ENCODE measurements around the gene PDLIM5. TPM values are rescaled to one million over a fixed set of nuclear protein-coding genes. Genes with fewer than 3 reads are reported as not detected.

Gene PDLIM5
- total RNA-seq, 6 experiments from 2014 or later, result 152 to 240 (median 171) TPM

- DNase-seq, result no peak
Measured at GRCh38 chr4:94634271-94634670, 182.5 kb downstream of the PDLIM5 start.

GRCh38 chr4:94635177-94635576, 183.4 kb downstream of the PDLIM5 start:
- TF ChIP-seq CTCF (IDR thresholded peaks at IDR 0.05), result no peak
- Mint-ChIP-seq H3K4me1 (ENCODE audit: low read depth) (peaks cover 52% of the 10 kb centered on the region), H3K27me3 (ENCODE audit: insufficient read depth) (no peaks in the 10 kb centered on the region; the same call in 1 of the 2 replicates), H3K4me3 (peak overlapping the region; percentile 32), H3K9me3 (no peaks in the 10 kb centered on the region), H3K27ac (peak overlapping the region; percentile 32), H3K36me3 (ENCODE audit: low read depth) (peaks cover 47% of the 10 kb centered on the region)
- DNase-seq, result peak; percentile 53

More at GRCh38 chr4:94634271-94634670, 182.5 kb downstream of the PDLIM5 start:
- H3K4me1 Mint-ChIP-seq (ENCODE audit: low read depth), result peaks cover 48% of the 10 kb centered on the region
- no peaks in the 10 kb centered on the region for H3K9me3 Mint-ChIP-seq
- H3K36me3 Mint-ChIP-seq (ENCODE audit: low read depth), result peaks cover 50% of the 10 kb centered on the region
- no peak for TF ChIP-seq CTCF (IDR thresholded peaks at IDR 0.05)
- H3K4me3 Mint-ChIP-seq, result peak overlapping the region; percentile 24; the same call in 1 of the 2 replicates
- H3K27me3 Mint-ChIP-seq (ENCODE audit: insufficient read depth), result no peaks in the 10 kb centered on the region; the same call in 1 of the 2 replicates
- H3K27ac Mint-ChIP-seq, result peak overlapping the region; percentile 42

GRCh38 chr4:94636004-94636403, 184.3 kb downstream of the PDLIM5 start:
- peak; percentile 15 for DNase-seq

GRCh38 chr4:94639298-94639697, 187.6 kb downstream of the PDLIM5 start:
- DNase-seq, result no peak
- Mint-ChIP-seq H3K9me3 (no peaks in the 10 kb centered on the region), H3K4me3 (no peak overlapping the region), H3K36me3 (ENCODE audit: low read depth) (peaks cover 44% of the 10 kb centered on the region), H3K4me1 (ENCODE audit: low read depth) (peaks cover 66% of the 10 kb centered on the region), H3K27ac (no peak overlapping the region; the same call in 1 of the 2 replicates), H3K27me3 (ENCODE audit: insufficient read depth) (no peaks in the 10 kb centered on the region)
- TF ChIP-seq CTCF (IDR thresholded peaks at IDR 0.05), result no peak

More at GRCh38 chr4:94636004-94636403, 184.3 kb downstream of the PDLIM5 start:
- Mint-ChIP-seq H3K27ac (peak overlapping the region; percentile 32; the same call in 1 of the 2 replicates), H3K4me3 (no peak overlapping the region), H3K27me3 (ENCODE audit: insufficient read depth) (no peaks in the 10 kb centered on the region), H3K36me3 (ENCODE audit: low read depth) (peaks cover 51% of the 10 kb centered on the region), H3K4me1 (ENCODE audit: low read depth) (peaks cover 60% of the 10 kb centered on the region), H3K9me3 (no peaks in the 10 kb centered on the region)
- no peak for TF ChIP-seq CTCF (IDR thresholded peaks at IDR 0.05)

- no peaks in the 10 kb centered on the region for H3K27me3 Mint-ChIP-seq (ENCODE audit: insufficient read depth)
- DNase-seq, result no peak
- no peak overlapping the region for H3K4me3 Mint-ChIP-seq
- no peaks in the 10 kb centered on the region for H3K9me3 Mint-ChIP-seq
- peaks cover 57% of the 10 kb centered on the region for H3K4me1 Mint-ChIP-seq (ENCODE audit: low read depth)
- H3K36me3 Mint-ChIP-seq (ENCODE audit: low read depth), result peaks cover 43% of the 10 kb centered on the region
- TF ChIP-seq CTCF (IDR thresholded peaks at IDR 0.05), result no peak
- no peak overlapping the region for H3K27ac Mint-ChIP-seq
Measured at GRCh38 chr4:94640151-94640550, 188.4 kb downstream of the PDLIM5 start.

Measured in HFFc6 (cell line).